ENCODE results near the gene CIB4.

- no peak for TF ChIP-seq CREB1 (IDR thresholded peaks at IDR 0.05; ENCODE audit: low read depth)
- TF ChIP-seq TAF1 (IDR thresholded peaks at IDR 0.05; ENCODE audit: low read depth) = no peak
- TF ChIP-seq ZBTB7A (IDR thresholded peaks at IDR 0.05; ENCODE audit: low read depth) = no peak
- TF ChIP-seq EP300 (IDR thresholded peaks at IDR 0.05; ENCODE audit: borderline replicate concordance) = no peak
- no peak for TF ChIP-seq REST (IDR thresholded peaks at IDR 0.05; ENCODE audit: low read depth)
- no peak for TF ChIP-seq YY1 (IDR thresholded peaks at IDR 0.05; ENCODE audit: low read depth)
- TF ChIP-seq CEBPB (IDR thresholded peaks at IDR 0.05) = no peak
- no peak for TF ChIP-seq MAX (IDR thresholded peaks at IDR 0.05)
- TF ChIP-seq FOXM1 (IDR thresholded peaks at IDR 0.05; ENCODE audit: borderline replicate concordance, low read depth) = no peak
- TF ChIP-seq USF1 (IDR thresholded peaks at IDR 0.05) = no peak
- TF ChIP-seq EGR1 (IDR thresholded peaks at IDR 0.05) = no peak
- no peak for TF ChIP-seq RAD21 (IDR thresholded peaks at IDR 0.05; ENCODE audit: low read depth)
These were observed 31.7 kb upstream of the CIB4 start for GRCh38 chr2:26672818-26673393.
